ACC112 (cell line): ENCODE measurements around the gene HNRNPD.
"Not testable (repeated sequence)": the region's sequence is repeated elsewhere in the genome, so short reads cannot be mapped to it uniquely, and the experiment has no call there.

Experiments used
- H2AFZ ChIP-seq: fragments of 200-600 bp; sonication (generic); one replicate; pipeline ENCODE4 v1.6.0; 2017; ENCODE audit warnings: antibody characterized with exemption, low read length; ENCODE audit not compliant: unreplicated experiment
- H3K27ac ChIP-seq: fragments of 200-600 bp; sonication (generic); 2 replicates; pipeline ENCODE4 v1.5.1; 2014; ENCODE audit warnings: low read depth, mild to moderate bottlenecking, antibody characterized with exemption, low read length, moderate library complexity
- H3K27me3 ChIP-seq: fragments of 200-600 bp; sonication (generic); 2 replicates; pipeline ENCODE4 v1.6.1; 2014; ENCODE audit warnings: mild to moderate bottlenecking, antibody characterized with exemption, low read length, moderate library complexity, mixed read lengths; ENCODE audit not compliant: insufficient read depth
- H3K36me3 ChIP-seq: fragments of 200-600 bp; sonication (generic); 2 replicates; pipeline ENCODE4 v1.6.1; 2016; ENCODE audit warnings: mild to moderate bottlenecking, antibody characterized with exemption, low read length, moderate library complexity, mixed read lengths; ENCODE audit not compliant: insufficient read depth
- H3K4me1 ChIP-seq: fragments of 200-600 bp; sonication (generic); one replicate; pipeline ENCODE4 v1.6.1; 2016; ENCODE audit warnings: low read length, mixed read lengths; ENCODE audit not compliant: insufficient read depth, unreplicated experiment, control insufficient read depth
- H3K4me3 ChIP-seq: fragments of 200-600 bp; sonication (generic); 2 replicates; pipeline ENCODE4 v1.5.1; 2014; ENCODE audit warnings: mild to moderate bottlenecking, low read depth, low read length
- H3K79me2 ChIP-seq: fragments of 200-600 bp; sonication (generic); one replicate; pipeline ENCODE4 v1.6.0; 2016; ENCODE audit warnings: low read length; ENCODE audit not compliant: control insufficient read depth, unreplicated experiment, insufficient read depth

Gene HNRNPD

GRCh38 chr4:82373816-82374625 lies at the start of gene HNRNPD:
Gene HNRNPD, minus strand, starts transcription at chr4:82373991. Its CDS starts 313 bp downstream, at chr4:82373678.
- Histone ChIP-seq H3K4me3 (peak within 1 kb of the TSS; percentile 87), H3K79me2 (peaks cover 80% of the 10 kb centered on the region), H3K36me3 (peaks cover 30% of the 10 kb centered on the region), H3K27me3 (no peaks in the 10 kb centered on the region), H3K4me1 (peaks cover 29% of the 10 kb centered on the region), H2AFZ (peak within 1 kb of the TSS; percentile 91), H3K27ac (peak within 1 kb of the TSS; percentile 96)

GRCh38 chr4:82422616-82423015 lies 48.8 kb upstream of the HNRNPD start:
- Histone ChIP-seq H3K4me3 (no peak overlapping the region), H3K27me3 (no peaks in the 10 kb centered on the region), H3K79me2 (peaks cover 27% of the 10 kb centered on the region), H3K4me1 (peaks cover 40% of the 10 kb centered on the region), H3K36me3 (peaks cover 45% of the 10 kb centered on the region), H3K27ac (no peak overlapping the region), H2AFZ (no peak overlapping the region)

- Histone ChIP-seq H3K79me2 (peaks cover 20% of the 10 kb centered on the region), H2AFZ (no peak overlapping the region), H3K27ac (no peak overlapping the region), H3K4me3 (no peak overlapping the region), H3K36me3 (peaks cover 39% of the 10 kb centered on the region), H3K4me1 (peaks cover 40% of the 10 kb centered on the region), H3K27me3 (no peaks in the 10 kb centered on the region)
Measured at GRCh38 chr4:82421796-82422560, 48.2 kb upstream of the HNRNPD start.

GRCh38 chr4:82419451-82419850 lies 45.7 kb upstream of the HNRNPD start:
- Histone ChIP-seq H2AFZ (no peak overlapping the region), H3K4me3 (no peak overlapping the region), H3K79me2 (no peaks in the 10 kb centered on the region), H3K27ac (no peak overlapping the region), H3K27me3 (no peaks in the 10 kb centered on the region), H3K36me3 (peaks cover 13% of the 10 kb centered on the region), H3K4me1 (peaks cover 15% of the 10 kb centered on the region)

GRCh38 chr4:82415922-82416365 lies 42.2 kb upstream of the HNRNPD start:
- H3K27ac ChIP-seq: no peak overlapping the region
- no peaks in the 10 kb centered on the region for H3K27me3 ChIP-seq
- no peaks in the 10 kb centered on the region for H3K79me2 ChIP-seq
- H3K4me1 ChIP-seq: peaks cover under 1% of the 10 kb centered on the region
- no peaks in the 10 kb centered on the region for H3K36me3 ChIP-seq
- H2AFZ ChIP-seq: no peak overlapping the region
- no peak overlapping the region for H3K4me3 ChIP-seq

GRCh38 chr4:82415061-82415460 lies 41.3 kb upstream of the HNRNPD start:
- not testable (repeated sequence) for H3K79me2 ChIP-seq, H3K36me3 ChIP-seq, H3K4me1 ChIP-seq, H3K27ac ChIP-seq, H3K4me3 ChIP-seq, H2AFZ ChIP-seq, H3K27me3 ChIP-seq

- Histone ChIP-seq H3K4me3 (no peak overlapping the region), H3K79me2 (no peaks in the 10 kb centered on the region), H3K27me3 (no peaks in the 10 kb centered on the region), H3K27ac (no peak overlapping the region), H2AFZ (no peak overlapping the region), H3K4me1 (no peaks in the 10 kb centered on the region), H3K36me3 (no peaks in the 10 kb centered on the region)
Measured at GRCh38 chr4:82403725-82404124, 29.9 kb upstream of the HNRNPD start.

GRCh38 chr4:82402196-82402775 lies 28.5 kb upstream of the HNRNPD start:
- Histone ChIP-seq H3K4me1 (no peaks in the 10 kb centered on the region), H3K36me3 (no peaks in the 10 kb centered on the region), H3K27ac (no peak overlapping the region), H2AFZ (no peak overlapping the region), H3K79me2 (no peaks in the 10 kb centered on the region), H3K4me3 (no peak overlapping the region), H3K27me3 (no peaks in the 10 kb centered on the region)

GRCh38 chr4:82401600-82401999 lies 27.8 kb upstream of the HNRNPD start:
- no peaks in the 10 kb centered on the region for H3K27me3 ChIP-seq
- H3K4me1 ChIP-seq: no peaks in the 10 kb centered on the region
- no peaks in the 10 kb centered on the region for H3K79me2 ChIP-seq
- no peaks in the 10 kb centered on the region for H3K36me3 ChIP-seq
- H3K4me3 ChIP-seq: no peak overlapping the region
- no peak overlapping the region for H2AFZ ChIP-seq
- H3K27ac ChIP-seq: no peak overlapping the region

GRCh38 chr4:82398263-82398662 lies 24.5 kb upstream of the HNRNPD start:
- Histone ChIP-seq H3K4me1 (no peaks in the 10 kb centered on the region), H3K36me3 (no peaks in the 10 kb centered on the region), H3K27ac (no peak overlapping the region), H3K27me3 (no peaks in the 10 kb centered on the region), H2AFZ (no peak overlapping the region), H3K79me2 (no peaks in the 10 kb centered on the region), H3K4me3 (no peak overlapping the region)
